GM19328 (cell line): ENCODE data around the gene POLH.
"Not testable (repeated sequence)": the region's sequence is repeated elsewhere in the genome, so short reads cannot be mapped to it uniquely, and the experiment has no call there.

Experiments used
- ATAC-seq: cut with Tn5 transposase; IDR thresholded peaks from one replicate; pipeline ENCODE4 v1.9.1; 2021; ENCODE audit warnings: mild to moderate bottlenecking, moderate library complexity; ENCODE audit not compliant: unreplicated experiment

Gene POLH

GRCh38 chr6:43575772-43576551 is at the start of gene POLH, which contains the start of gene XPO5:
Gene POLH (plus strand): TSS chr6:43576185. CDS start chr6:43582320, 6,135 bp downstream.
Gene XPO5 (minus strand): TSS chr6:43576038. CDS start chr6:43575864, 174 bp downstream.
- ATAC-seq, result peak; percentile 87

- no peak for ATAC-seq
Measured at GRCh38 chr6:43532201-43532600, 43.8 kb upstream of the POLH start.

- ATAC-seq, result not testable (repeated sequence)
Measured at GRCh38 chr6:43538986-43539385, 37.0 kb upstream of the POLH start.

- ATAC-seq, result not testable (repeated sequence)
Measured at GRCh38 chr6:43539409-43539808, 36.6 kb upstream of the POLH start.

- no peak for ATAC-seq
Measured at GRCh38 chr6:43540507-43540906, 35.5 kb upstream of the POLH start.

GRCh38 chr6:43541774-43542471 is 34.1 kb upstream of the POLH start:
- ATAC-seq, result no peak

- ATAC-seq, result no peak
Measured at GRCh38 chr6:43544461-43544860, 31.5 kb upstream of the POLH start.

GRCh38 chr6:43547222-43547621 is 28.8 kb upstream of the POLH start:
- ATAC-seq, result no peak

- not testable (repeated sequence) for ATAC-seq
Measured at GRCh38 chr6:43557620-43558019, 18.4 kb upstream of the POLH start.

- no peak for ATAC-seq
Measured at GRCh38 chr6:43559328-43559727, 16.7 kb upstream of the POLH start.

GRCh38 chr6:43570876-43571441 is 5.0 kb upstream of the POLH start:
- ATAC-seq, result no peak

- ATAC-seq, result no peak
Measured at GRCh38 chr6:43572015-43572414, 4.0 kb upstream of the POLH start.

- ATAC-seq, result no peak
Measured at GRCh38 chr6:43575105-43575771, 747 bp upstream of the POLH start.

GRCh38 chr6:43578748-43579147 is 2.8 kb downstream of the POLH start:
- ATAC-seq, result no peak

- no peak for ATAC-seq
Measured at GRCh38 chr6:43579171-43579570, 3.2 kb downstream of the POLH start.

- ATAC-seq, result no peak
Measured at GRCh38 chr6:43582911-43583310, 6.9 kb downstream of the POLH start.

- no peak for ATAC-seq
Measured at GRCh38 chr6:43584892-43585570, 9.0 kb downstream of the POLH start.

GRCh38 chr6:43588194-43588593 is 12.2 kb downstream of the POLH start:
- no peak for ATAC-seq

- not testable (repeated sequence) for ATAC-seq
Measured at GRCh38 chr6:43589564-43589963, 13.6 kb downstream of the POLH start.

- ATAC-seq, result no peak
Measured at GRCh38 chr6:43593938-43594337, 18.0 kb downstream of the POLH start.

- ATAC-seq, result no peak
Measured at GRCh38 chr6:43600595-43600994, 24.6 kb downstream of the POLH start.
